Astrocyte of the spinal cord (primary cell): ENCODE results near the gene AK3.

Experiments
- DNase-seq: peaks from one replicate; pipeline ENCODE4 v3.0.0; 2011; ENCODE audit warnings: low read depth, low spot score
- H3K4me3 ChIP-seq: 2 replicates; pipeline ENCODE4 v1.5.1; 2011; ENCODE audit warnings: low read depth, mild to moderate bottlenecking, low read length, moderate library complexity
- in situ Hi-C: cut with HindIII; loops from 2 replicates; pipeline ENCODE4 v1.10.0; 2017; ENCODE audit warnings: low sequenced_read_pairs
- TF ChIP-seq, protein P1 (sequence below): IDR thresholded peaks from 2 replicates; pipeline ENCODE4 v1.5.1; 2012; ENCODE audit warnings: low read depth, mild to moderate bottlenecking, low read length, inconsistent platforms

The AK3 gene

GRCh38 chr9:4713849-4714248, 27.2 kb downstream of the AK3 start:
- no peak overlapping the region for H3K4me3 ChIP-seq
- TF ChIP-seq, protein P1, sequence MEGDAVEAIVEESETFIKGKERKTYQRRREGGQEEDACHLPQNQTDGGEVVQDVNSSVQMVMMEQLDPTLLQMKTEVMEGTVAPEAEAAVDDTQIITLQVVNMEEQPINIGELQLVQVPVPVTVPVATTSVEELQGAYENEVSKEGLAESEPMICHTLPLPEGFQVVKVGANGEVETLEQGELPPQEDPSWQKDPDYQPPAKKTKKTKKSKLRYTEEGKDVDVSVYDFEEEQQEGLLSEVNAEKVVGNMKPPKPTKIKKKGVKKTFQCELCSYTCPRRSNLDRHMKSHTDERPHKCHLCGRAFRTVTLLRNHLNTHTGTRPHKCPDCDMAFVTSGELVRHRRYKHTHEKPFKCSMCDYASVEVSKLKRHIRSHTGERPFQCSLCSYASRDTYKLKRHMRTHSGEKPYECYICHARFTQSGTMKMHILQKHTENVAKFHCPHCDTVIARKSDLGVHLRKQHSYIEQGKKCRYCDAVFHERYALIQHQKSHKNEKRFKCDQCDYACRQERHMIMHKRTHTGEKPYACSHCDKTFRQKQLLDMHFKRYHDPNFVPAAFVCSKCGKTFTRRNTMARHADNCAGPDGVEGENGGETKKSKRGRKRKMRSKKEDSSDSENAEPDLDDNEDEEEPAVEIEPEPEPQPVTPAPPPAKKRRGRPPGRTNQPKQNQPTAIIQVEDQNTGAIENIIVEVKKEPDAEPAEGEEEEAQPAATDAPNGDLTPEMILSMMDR: no peak
- in situ Hi-C loops: no loop called here
- DNase-seq: no peak

- no peak overlapping the region for H3K4me3 ChIP-seq
- TF ChIP-seq, protein P1: no peak
- in situ Hi-C loops: no loop called here
- no peak for DNase-seq
Measured at GRCh38 chr9:4709380-4709779, 31.6 kb downstream of the AK3 start.

DNA sequence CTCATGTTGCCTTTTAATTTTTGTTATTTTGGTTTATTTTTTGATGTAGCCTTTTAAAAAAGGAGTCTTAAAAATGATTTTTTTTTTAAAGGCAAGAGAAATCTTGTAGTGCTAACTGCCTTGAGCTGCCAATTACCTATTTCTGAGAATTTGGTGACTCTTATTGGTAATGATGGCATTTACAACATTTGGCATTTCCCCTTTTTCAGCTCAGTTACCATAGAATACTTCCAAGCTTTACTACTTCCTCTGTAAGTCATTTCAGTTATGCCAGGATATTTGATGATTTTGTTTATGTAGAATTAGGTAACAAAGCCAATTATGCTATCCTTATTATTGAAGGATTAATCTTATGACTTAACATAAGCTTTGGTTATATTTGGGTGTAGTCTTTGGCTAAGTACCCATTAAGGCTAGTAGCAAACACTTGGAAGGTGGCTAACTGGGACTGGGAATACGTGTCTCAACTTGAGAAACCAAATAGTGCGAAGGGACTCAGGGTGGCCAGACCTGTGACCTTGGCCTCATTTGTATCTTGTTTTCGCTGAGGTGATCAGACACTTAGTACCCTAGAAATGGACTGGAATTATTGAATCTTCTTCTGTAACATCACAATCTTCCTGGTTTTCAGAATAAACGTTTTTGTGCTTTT, 33.9 kb downstream of the AK3 start:
- TF ChIP-seq, protein P1: no peak
- no peak overlapping the region for H3K4me3 ChIP-seq
- no peak for DNase-seq
- in situ Hi-C loops: no loop called here

GRCh38 chr9:4706021-4706420, 35.0 kb downstream of the AK3 start:
- H3K4me3 ChIP-seq: no peak overlapping the region
- no peak for DNase-seq
- TF ChIP-seq, protein P1: no peak
- in situ Hi-C loops: no loop called here

GRCh38 chr9:4704129-4704528, 36.9 kb downstream of the AK3 start:
- TF ChIP-seq, protein P1: no peak
- no peak overlapping the region for H3K4me3 ChIP-seq
- in situ Hi-C loops: no loop called here
- no peak for DNase-seq

DNA sequence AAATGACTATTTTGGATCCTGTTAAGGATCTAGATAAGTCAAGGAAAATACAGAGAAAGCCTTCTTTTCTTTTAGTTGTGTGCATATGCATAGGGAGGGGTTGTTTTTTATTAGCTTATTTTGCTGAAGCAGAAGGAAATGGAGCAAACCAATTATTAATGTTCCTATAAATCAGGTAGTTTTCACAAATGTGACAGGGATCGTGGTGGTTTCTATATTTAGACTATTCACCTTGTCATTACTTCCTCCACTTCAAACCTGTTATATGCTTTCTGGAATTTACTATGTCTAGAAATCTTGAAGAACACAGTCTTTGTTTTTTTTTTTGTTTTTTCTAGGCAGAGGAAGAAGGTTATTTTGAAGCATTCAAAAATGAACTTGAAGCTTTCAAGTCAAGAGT, 39.5 kb downstream of the AK3 start:
- no peak overlapping the region for H3K4me3 ChIP-seq
- TF ChIP-seq, protein P1: no peak
- in situ Hi-C loops: no loop called here
- no peak for DNase-seq

DNA sequence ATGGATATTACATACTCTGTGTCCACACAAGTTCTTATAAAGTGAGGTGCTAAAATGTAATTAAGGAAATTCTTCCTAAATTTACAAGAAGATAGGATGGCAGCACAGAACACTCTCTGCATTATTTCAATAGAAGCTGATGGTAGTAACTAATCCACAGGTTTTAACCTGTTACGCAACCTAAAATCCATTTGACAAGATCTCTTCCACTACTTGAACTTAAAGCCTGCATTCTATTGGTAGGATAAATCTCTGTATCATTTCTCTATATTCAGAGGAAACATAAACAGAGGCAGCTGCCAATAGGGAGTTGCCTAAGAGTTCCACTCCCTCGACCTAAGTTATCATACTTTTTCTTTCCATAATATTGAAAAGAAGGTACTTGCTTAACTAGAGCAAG, 40.1 kb downstream of the AK3 start:
- H3K4me3 ChIP-seq: no peak overlapping the region
- DNase-seq: no peak
- TF ChIP-seq, protein P1: no peak
- in situ Hi-C loops: no loop called here
